PFSK-1 (cell line): ENCODE data around the gene MARK3.

ENCODE experiments used
- FOXP2 ChIP-seq: optimal IDR thresholded peaks from 2 replicates; pipeline ENCODE3; 2011; ENCODE audit warnings: borderline replicate concordance, control low read depth, inconsistent platforms; ENCODE audit not compliant: insufficient read depth; ENCODE audit errors: extremely low read length, extremely low read depth
- POLR2AphosphoS5 ChIP-seq: IDR thresholded peaks from 2 replicates; pipeline ENCODE4 v1.6.1; 2012; ENCODE audit warnings: low read depth, mild to moderate bottlenecking, control low read depth, low read length, moderate library complexity
- SIN3A ChIP-seq: IDR thresholded peaks from 2 replicates; pipeline ENCODE4 v1.6.1; 2012; ENCODE audit warnings: mild to moderate bottlenecking, low read length, moderate library complexity, borderline replicate concordance; ENCODE audit not compliant: insufficient read depth
- TAF1 ChIP-seq: IDR thresholded peaks from 2 replicates; pipeline ENCODE4 v1.6.1; 2012; ENCODE audit warnings: low read length, control low read depth, borderline replicate concordance; ENCODE audit not compliant: insufficient read depth
- TF ChIP-seq, protein P1 (sequence below), 2 experiments: IDR thresholded peaks; 2 replicates each; pipeline versions ENCODE4 v1.6.1 to v1.8.0; 2011 to 2012; ENCODE audit warnings: low read depth in 2 of 2, low read length in 2 of 2, control low read depth in 1 of 2, inconsistent platforms in 1 of 2, mild to moderate bottlenecking in 1 of 2, moderate library complexity in 1 of 2; ENCODE audit not compliant: insufficient read depth in 1 of 2

Gene MARK3

DNA sequence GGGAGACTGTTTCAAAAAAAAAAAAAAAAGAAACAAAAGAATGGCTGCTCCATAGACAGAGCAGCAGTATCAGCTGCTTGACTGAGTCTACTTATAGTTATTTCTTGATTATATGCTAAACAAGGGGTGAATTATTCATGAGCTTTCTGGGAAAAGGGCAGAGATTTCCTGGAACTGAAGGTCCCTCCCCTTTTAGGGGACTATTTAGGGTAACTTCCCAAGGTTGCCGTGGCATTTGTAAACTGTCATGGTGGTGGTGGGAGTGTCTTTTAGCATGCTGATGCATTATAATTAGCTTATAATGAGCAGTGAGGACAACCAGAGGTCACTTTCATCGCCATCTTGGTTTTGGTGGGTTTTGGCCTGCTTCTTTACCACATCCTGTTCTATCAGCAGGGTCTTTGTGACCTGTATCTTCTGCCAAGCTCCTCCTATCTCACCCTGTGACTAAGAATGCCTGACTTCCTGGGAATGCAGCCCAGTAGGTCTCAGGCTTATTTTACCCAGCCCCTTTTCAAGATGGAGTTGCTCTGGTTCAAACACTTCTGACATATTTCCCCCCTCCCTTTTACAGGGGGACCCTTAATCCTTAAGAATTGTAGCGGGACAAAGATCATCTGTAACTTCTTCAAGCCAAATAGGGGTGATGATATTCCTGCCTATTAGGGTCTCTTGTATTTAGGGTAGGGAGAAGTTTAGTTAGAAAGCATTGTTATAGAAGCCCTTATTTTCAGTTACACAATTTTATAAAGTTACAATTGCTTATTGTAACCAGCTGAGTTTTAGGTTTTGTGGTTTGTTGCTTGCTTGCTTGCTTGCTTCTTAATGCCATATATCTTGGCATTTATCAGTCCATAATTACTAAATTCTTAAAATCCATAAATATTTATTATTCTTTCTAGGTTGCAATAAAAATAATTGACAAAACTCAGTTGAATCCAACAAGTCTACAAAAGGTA is 42.5 kb downstream of the MARK3 start:
- TF ChIP-seq TAF1: no peak

DNA sequence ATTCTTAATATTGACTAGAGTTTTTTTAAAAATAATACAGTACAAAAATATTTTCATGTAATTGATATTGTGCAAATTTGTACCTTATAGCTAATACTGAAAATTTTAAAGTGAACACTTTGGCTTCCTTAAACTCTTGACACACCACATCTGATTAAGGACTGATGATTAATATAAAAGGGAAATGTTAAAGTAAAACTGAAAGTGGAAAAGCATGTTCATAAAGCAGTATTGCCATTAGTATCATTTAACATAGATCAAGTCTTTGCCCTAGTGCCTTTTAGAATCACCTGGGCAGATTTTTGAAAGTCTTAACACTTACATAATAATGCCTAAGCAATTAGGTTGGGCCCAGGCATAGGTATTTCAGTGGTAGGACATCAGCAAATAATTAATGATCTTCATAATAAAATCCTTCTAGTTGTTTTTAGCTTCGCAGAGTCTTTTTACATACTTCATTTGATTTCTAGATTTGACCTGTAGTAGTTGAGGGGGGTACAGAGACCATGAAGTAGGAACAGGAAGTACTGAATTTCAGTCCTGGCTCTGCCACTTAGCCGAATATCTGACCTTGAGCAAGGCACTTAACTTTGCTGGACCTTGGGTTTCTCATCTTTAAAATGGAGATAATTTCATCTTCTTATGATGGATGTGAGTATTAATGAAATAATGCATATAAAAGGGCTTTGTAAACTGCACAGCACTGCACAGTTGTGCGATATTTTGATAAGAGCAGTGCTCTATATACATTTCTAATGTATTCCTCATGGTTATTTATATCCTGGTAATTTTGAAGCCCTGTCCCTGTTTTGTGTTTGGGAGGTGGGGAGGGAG is 43.7 kb downstream of the MARK3 start:
- TF ChIP-seq TAF1 (no peak), SIN3A (no peak), FOXP2 (no peak), POLR2AphosphoS5 (no peak)
- TF ChIP-seq, protein P1, sequence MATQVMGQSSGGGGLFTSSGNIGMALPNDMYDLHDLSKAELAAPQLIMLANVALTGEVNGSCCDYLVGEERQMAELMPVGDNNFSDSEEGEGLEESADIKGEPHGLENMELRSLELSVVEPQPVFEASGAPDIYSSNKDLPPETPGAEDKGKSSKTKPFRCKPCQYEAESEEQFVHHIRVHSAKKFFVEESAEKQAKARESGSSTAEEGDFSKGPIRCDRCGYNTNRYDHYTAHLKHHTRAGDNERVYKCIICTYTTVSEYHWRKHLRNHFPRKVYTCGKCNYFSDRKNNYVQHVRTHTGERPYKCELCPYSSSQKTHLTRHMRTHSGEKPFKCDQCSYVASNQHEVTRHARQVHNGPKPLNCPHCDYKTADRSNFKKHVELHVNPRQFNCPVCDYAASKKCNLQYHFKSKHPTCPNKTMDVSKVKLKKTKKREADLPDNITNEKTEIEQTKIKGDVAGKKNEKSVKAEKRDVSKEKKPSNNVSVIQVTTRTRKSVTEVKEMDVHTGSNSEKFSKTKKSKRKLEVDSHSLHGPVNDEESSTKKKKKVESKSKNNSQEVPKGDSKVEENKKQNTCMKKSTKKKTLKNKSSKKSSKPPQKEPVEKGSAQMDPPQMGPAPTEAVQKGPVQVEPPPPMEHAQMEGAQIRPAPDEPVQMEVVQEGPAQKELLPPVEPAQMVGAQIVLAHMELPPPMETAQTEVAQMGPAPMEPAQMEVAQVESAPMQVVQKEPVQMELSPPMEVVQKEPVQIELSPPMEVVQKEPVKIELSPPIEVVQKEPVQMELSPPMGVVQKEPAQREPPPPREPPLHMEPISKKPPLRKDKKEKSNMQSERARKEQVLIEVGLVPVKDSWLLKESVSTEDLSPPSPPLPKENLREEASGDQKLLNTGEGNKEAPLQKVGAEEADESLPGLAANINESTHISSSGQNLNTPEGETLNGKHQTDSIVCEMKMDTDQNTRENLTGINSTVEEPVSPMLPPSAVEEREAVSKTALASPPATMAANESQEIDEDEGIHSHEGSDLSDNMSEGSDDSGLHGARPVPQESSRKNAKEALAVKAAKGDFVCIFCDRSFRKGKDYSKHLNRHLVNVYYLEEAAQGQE (IDR thresholded peaks at IDR 0.05; ENCODE audit: insufficient read depth in 1 of 2, low read depth in 2 of 2, low read length in 2 of 2): no peak

DNA sequence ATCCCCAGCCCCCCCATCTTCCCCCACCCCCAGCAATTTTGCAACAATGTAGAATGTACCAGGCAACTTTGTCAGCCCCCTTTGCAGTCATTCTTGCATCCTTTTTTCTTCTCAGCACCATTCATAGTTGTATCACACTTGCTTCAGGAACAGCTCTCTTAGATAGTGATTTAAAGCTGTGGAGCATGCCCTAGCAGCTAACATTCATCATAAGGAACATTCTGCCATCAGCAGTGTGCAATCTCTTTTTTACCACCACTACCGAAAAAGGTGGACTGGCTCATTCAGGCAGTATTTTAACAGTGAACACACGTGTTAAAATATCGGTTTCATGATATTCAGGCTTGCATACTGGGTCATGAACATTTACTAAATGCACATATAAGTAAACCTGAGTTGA is 45.1 kb downstream of the MARK3 start:
- TF ChIP-seq FOXP2 (no peak), TAF1 (no peak), POLR2AphosphoS5 (no peak)
- TF ChIP-seq, protein P1 (IDR thresholded peaks at IDR 0.05; ENCODE audit: insufficient read depth in 1 of 2, low read depth in 2 of 2, low read length in 2 of 2): no peak

DNA sequence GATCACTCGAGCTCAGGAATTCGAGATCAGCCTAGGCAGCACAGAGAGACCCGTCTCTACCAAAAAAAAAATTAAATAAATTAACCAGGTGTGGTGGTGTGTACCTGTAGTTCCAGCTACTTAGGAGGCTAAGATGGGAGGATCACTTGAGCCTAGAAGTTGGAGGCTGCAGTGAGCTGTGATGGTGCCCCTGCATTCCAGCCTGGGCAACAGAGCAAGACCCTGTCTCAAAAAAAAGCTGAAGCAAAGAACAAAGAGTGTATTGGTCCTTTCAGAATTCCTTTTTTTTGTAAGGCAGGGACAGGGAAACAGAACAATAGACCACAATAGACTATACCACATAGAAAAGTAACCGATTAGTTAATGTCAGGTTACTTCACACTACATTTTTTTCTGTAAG is 47.4 kb downstream of the MARK3 start:
- no peak for TF ChIP-seq FOXP2
- TF ChIP-seq, protein P1 (IDR thresholded peaks at IDR 0.05; ENCODE audit: insufficient read depth in 1 of 2, low read depth in 2 of 2, low read length in 2 of 2): no peak
- no peak for TF ChIP-seq SIN3A
- no peak for TF ChIP-seq TAF1
- TF ChIP-seq POLR2AphosphoS5: no peak

DNA sequence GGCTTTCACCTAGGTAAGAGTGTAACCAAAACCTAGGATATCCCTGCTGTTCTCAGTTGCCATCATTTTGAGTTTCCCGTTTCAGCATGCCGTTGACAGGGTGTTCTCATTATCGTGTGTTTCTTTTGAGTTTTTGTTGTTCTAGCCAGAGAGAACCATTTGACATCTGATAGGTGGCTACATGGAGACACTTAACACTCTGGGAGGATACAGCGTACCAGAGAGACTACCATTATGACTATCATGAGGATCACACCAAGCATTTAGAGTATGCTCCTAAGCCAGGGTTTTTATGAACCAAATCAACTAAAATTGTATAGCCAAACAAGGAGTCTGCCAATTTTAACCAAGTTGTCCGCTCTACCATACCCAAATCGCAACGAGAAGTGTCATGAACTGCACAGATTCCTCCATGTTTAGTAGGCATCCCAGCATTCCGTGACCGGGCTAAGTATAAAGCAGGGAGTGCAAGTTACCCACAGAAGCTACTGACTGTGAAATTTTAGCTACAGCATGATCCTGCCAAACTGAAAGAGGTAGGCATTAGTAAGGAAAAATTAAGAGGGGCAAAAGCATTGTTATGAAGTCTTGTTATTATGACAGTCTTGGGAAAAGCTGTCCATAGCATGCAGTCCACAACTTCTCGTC is 48.8 kb downstream of the MARK3 start:
- TF ChIP-seq POLR2AphosphoS5: no peak
- no peak for TF ChIP-seq FOXP2
